ENCODE measurements around the gene FBRSL1.

Gene FBRSL1

GRCh38 chr12:132454193-132454932 lies 35.6 kb upstream of the FBRSL1 start:
- in situ Hi-C loops (cut with HindIII; ENCODE audit: low sequenced_read_pairs): no loop called here
- no peak overlapping the region for H3K4me3 ChIP-seq (ENCODE audit: low read depth, low read length)
- DNase-seq (ENCODE audit: low read depth): no peak
- no peak for TF ChIP-seq CTCF (IDR thresholded peaks at IDR 0.05; ENCODE audit: low read depth, low read length, missing control alignments)

GRCh38 chr12:132454933-132455418 lies 35.0 kb upstream of the FBRSL1 start:
- H3K4me3 ChIP-seq (ENCODE audit: low read depth, low read length): no peak overlapping the region
- in situ Hi-C loops (cut with HindIII; ENCODE audit: low sequenced_read_pairs): no loop called here
- DNase-seq (ENCODE audit: low read depth): no peak
- no peak for TF ChIP-seq CTCF (IDR thresholded peaks at IDR 0.05; ENCODE audit: low read depth, low read length, missing control alignments)

- in situ Hi-C loops (cut with HindIII; ENCODE audit: low sequenced_read_pairs): no loop called here
- H3K4me3 ChIP-seq (ENCODE audit: low read depth, low read length): no peak overlapping the region
- no peak for TF ChIP-seq CTCF (IDR thresholded peaks at IDR 0.05; ENCODE audit: low read depth, low read length, missing control alignments)
- DNase-seq (ENCODE audit: low read depth): no peak
These were observed 34.4 kb upstream of the FBRSL1 start for GRCh38 chr12:132455565-132455964.

- no peak for DNase-seq (ENCODE audit: low read depth)
- TF ChIP-seq CTCF (IDR thresholded peaks at IDR 0.05; ENCODE audit: low read depth, low read length, missing control alignments): no peak
- in situ Hi-C loops (cut with HindIII; ENCODE audit: low sequenced_read_pairs): no loop called here
- no peak overlapping the region for H3K4me3 ChIP-seq (ENCODE audit: low read depth, low read length)
These were observed 33.6 kb upstream of the FBRSL1 start for GRCh38 chr12:132456186-132456943.

GRCh38 chr12:132456944-132457495 lies 32.9 kb upstream of the FBRSL1 start:
- in situ Hi-C loops (cut with HindIII; ENCODE audit: low sequenced_read_pairs): no loop called here
- no peak for DNase-seq (ENCODE audit: low read depth)
- no peak overlapping the region for H3K4me3 ChIP-seq (ENCODE audit: low read depth, low read length)
- TF ChIP-seq CTCF (IDR thresholded peaks at IDR 0.05; ENCODE audit: low read depth, low read length, missing control alignments): no peak

- DNase-seq (ENCODE audit: low read depth): no peak
- no peak overlapping the region for H3K4me3 ChIP-seq (ENCODE audit: low read depth, low read length)
- no peak for TF ChIP-seq CTCF (IDR thresholded peaks at IDR 0.05; ENCODE audit: low read depth, low read length, missing control alignments)
- in situ Hi-C loops (cut with HindIII; ENCODE audit: low sequenced_read_pairs): no loop called here
These were observed 31.5 kb upstream of the FBRSL1 start for GRCh38 chr12:132458441-132458840.

Measured in astrocyte of the cerebellum (primary cell).